22Rv1 (cell line): ENCODE results near the gene KREMEN1.

Experiments used
- H3K27ac ChIP-seq: fragments of 450-650 bp; 2 replicates; pipeline ENCODE4 v1.5.1; 2017
- CTCF ChIP-seq: fragments of 450-650 bp; IDR thresholded peaks from 2 replicates; pipeline ENCODE4 v1.5.1; 2017; ENCODE audit warnings: mild to moderate bottlenecking
- ZFX ChIP-seq: fragments of 450-650 bp; IDR thresholded peaks from 2 replicates; pipeline ENCODE4 v1.6.1; 2017; ENCODE audit warnings: antibody characterized with exemption, borderline replicate concordance

KREMEN1 gene

GRCh38 chr22:29167032-29167911 is 94.4 kb downstream of the KREMEN1 start:
- TF ChIP-seq CTCF (no peak), ZFX (no peak)
- no peak overlapping the region for H3K27ac ChIP-seq

GRCh38 chr22:29171721-29172120 is 98.9 kb downstream of the KREMEN1 start:
- no peak overlapping the region for H3K27ac ChIP-seq
- TF ChIP-seq CTCF (no peak), ZFX (no peak)

- TF ChIP-seq ZFX (no peak), CTCF (no peak)
- no peak overlapping the region for H3K27ac ChIP-seq
These were observed 99.4 kb downstream of the KREMEN1 start for GRCh38 chr22:29172216-29172615.

- H3K27ac ChIP-seq = no peak overlapping the region
- no peak for TF ChIP-seq CTCF
- no peak for TF ChIP-seq ZFX
These were observed 102.5 kb downstream of the KREMEN1 start for GRCh38 chr22:29175312-29175835.

- H3K27ac ChIP-seq = no peak overlapping the region
- TF ChIP-seq CTCF (no peak), ZFX (no peak)
These were observed 111.4 kb downstream of the KREMEN1 start for GRCh38 chr22:29183971-29184848.

- TF ChIP-seq CTCF = no peak
- no peak for TF ChIP-seq ZFX
- no peak overlapping the region for H3K27ac ChIP-seq
These were observed 112.1 kb downstream of the KREMEN1 start for GRCh38 chr22:29184849-29185490.
